Breast epithelium (tissue), 3 donors: ENCODE data around the gene IL25.

Experiments
- CTCF ChIP-seq, 3 donors: fragments of 450-650 bp; IDR thresholded peaks; one replicate each; pipeline ENCODE4 v1.5.1; 2016 to 2017; ENCODE audit warnings: antibody characterized with exemption in 3 of 3, mild to moderate bottlenecking in 3 of 3, moderate library complexity in 3 of 3
- POLR2A ChIP-seq: fragments of 450-650 bp; IDR thresholded peaks from one replicate; pipeline ENCODE4 v1.6.1; 2016; ENCODE audit warnings: antibody characterized with exemption, mild to moderate bottlenecking, moderate library complexity
- POLR2AphosphoS5 ChIP-seq, 3 donors: sonication (generic); formaldehyde crosslinking; IDR thresholded peaks; one replicate each; pipeline ENCODE4 v1.6.1; 2017; ENCODE audit warnings: antibody characterized with exemption in 3 of 3

GRCh38 chr14:23364164-23365035 lies 8.2 kb upstream of the IL25 start:
- peak; percentile 36 for TF ChIP-seq POLR2A
- no peak for TF ChIP-seq CTCF (IDR thresholded peaks at IDR 0.05)
- TF ChIP-seq POLR2AphosphoS5 (IDR thresholded peaks at IDR 0.05) = peak in 1 of 3 donors; percentile 41
